T-cell (primary cell): ENCODE results near the gene TTF1. TPM values are rescaled to one million over a fixed set of nuclear protein-coding genes. Genes with fewer than 3 reads are reported as not detected.

Experiments used
- ATAC-seq, 4 experiments: fragments of 200-7000 bp in 3 of 4; fragments of 150-1000 bp in 1 of 4; cut with Tn5 transposase; replicated peaks in 1 of 4; 1 replicate in 3 of 4; 2 replicates in 1 of 4; pipeline ENCODE4 v1.10.0; 2021; ENCODE audit warnings: moderate library complexity in 3 of 4, mild to moderate bottlenecking in 2 of 4, moderate number of reproducible peaks in 1 of 4
- CTCF ChIA-PET, 2 donors: fragments of 300-600 bp; sonication (Branson Sonifier 250); formaldehyde crosslinking; loops; one replicate each; lab custom pipeline; 2022; ENCODE audit warnings: antibody characterized with exemption in 2 of 2; lab: Charles Lee
- POLR2A ChIA-PET, 2 donors: fragments of 300-600 bp; sonication (Branson Sonifier 250); formaldehyde crosslinking; loops; one replicate each; lab custom pipeline; 2022; ENCODE audit warnings: antibody characterized with exemption in 2 of 2; lab: Charles Lee
- DNase-seq, 35 experiments: peaks; one replicate each; pipeline versions ENCODE4 v3.0.0 to v3.0.0-alpha.2; 2013 to 2023
- H3K27ac ChIP-seq: one replicate; pipeline ENCODE4 v1.5.1; 2013; ENCODE audit warnings: low read length
- H3K27me3 ChIP-seq, 2 experiments: replicated peaks in 1 of 2; 1 replicate in 1 of 2; 2 replicates in 1 of 2; pipeline versions ENCODE4 v1.6.1 to v1.7.0; 2013; ENCODE audit warnings: low read length in 1 of 2, mixed read lengths in 1 of 2; ENCODE audit not compliant: control insufficient read depth in 2 of 2, insufficient read depth in 2 of 2; ENCODE audit errors: extremely low read depth in 1 of 2
- H3K36me3 ChIP-seq, 2 donors: 1 replicate in 1 of 2; 2 replicates in 1 of 2; pipeline versions ENCODE4 v1.6.1 to v1.7.0; 2013; ENCODE audit warnings: low read length in 1 of 2; ENCODE audit not compliant: control insufficient read depth in 2 of 2, insufficient read depth in 1 of 2; ENCODE audit errors: extremely low read depth in 1 of 2
- H3K4me1 ChIP-seq, 2 experiments: 1 replicate in 1 of 2; 2 replicates in 1 of 2; pipeline versions ENCODE4 v1.6.1 to v1.7.0; 2013; ENCODE audit warnings: low read length in 2 of 2, mixed read lengths in 1 of 2; ENCODE audit not compliant: insufficient read depth in 2 of 2, control insufficient read depth in 1 of 2; ENCODE audit errors: extremely low read depth in 1 of 2
- H3K4me3 ChIP-seq, 2 donors: 1 replicate in 1 of 2; 2 replicates in 1 of 2; pipeline versions ENCODE4 v1.5.1 to v1.7.0; 2013; ENCODE audit warnings: mild to moderate bottlenecking in 2 of 2, low read length in 1 of 2, moderate library complexity in 1 of 2; ENCODE audit not compliant: control insufficient read depth in 1 of 2; ENCODE audit errors: extremely low read depth in 1 of 2
- H3K9me3 ChIP-seq: 2 replicates; pipeline ENCODE4 v1.7.0; 2013
- H3K27ac Mint-ChIP-seq, 2 donors: one replicate each; pipeline ENCODE4 v1.8.0; 2020 to 2021; ENCODE audit warnings: mild to moderate bottlenecking in 2 of 2, mixed read lengths in 2 of 2
- H3K27me3 Mint-ChIP-seq, 2 donors: one replicate each; pipeline ENCODE4 v1.8.0; 2021 to 2022; ENCODE audit warnings: mixed read lengths in 2 of 2
- H3K36me3 Mint-ChIP-seq: one replicate; pipeline ENCODE4 v1.8.0; 2021; ENCODE audit warnings: mixed read lengths
- H3K4me1 Mint-ChIP-seq, 3 donors: one replicate each; pipeline ENCODE4 v1.8.0; 2020 to 2022; ENCODE audit warnings: mixed read lengths in 3 of 3, mild to moderate bottlenecking in 1 of 3
- H3K4me3 Mint-ChIP-seq, 3 donors: one replicate each; pipeline ENCODE4 v1.8.0; 2020 to 2022; ENCODE audit warnings: mild to moderate bottlenecking in 3 of 3, mixed read lengths in 3 of 3, moderate library complexity in 3 of 3
- H3K9me3 Mint-ChIP-seq, 3 donors: one replicate each; pipeline ENCODE4 v1.8.0; 2020 to 2022; ENCODE audit warnings: mixed read lengths in 3 of 3
- WGBS: methylation state at CpG from one replicate; pipeline ENCODE4 v1.1.5; 2013; ENCODE audit warnings: missing lambda C conversion rate; ENCODE audit not compliant: insufficient coverage; 5-methylcytosine and 5-hydroxymethylcytosine counted together
- total RNA-seq, 35 experiments: library from RNA in 6 of 35; stranded (reverse) in 6 of 35; fragments of 120-200 nt in 1 of 35; gene quantifications; one replicate each; pipeline versions ENCODE4 v1.2.1 to v1.2.4 and lab custom pipeline; 2013 to 2026

Gene TTF1
- total RNA-seq, 5 donors from 2014 or later (not counting 1 experiment from before 2014, with no cell fraction given): 12.5 to 20.9 (median 19.2) TPM

DNA sequence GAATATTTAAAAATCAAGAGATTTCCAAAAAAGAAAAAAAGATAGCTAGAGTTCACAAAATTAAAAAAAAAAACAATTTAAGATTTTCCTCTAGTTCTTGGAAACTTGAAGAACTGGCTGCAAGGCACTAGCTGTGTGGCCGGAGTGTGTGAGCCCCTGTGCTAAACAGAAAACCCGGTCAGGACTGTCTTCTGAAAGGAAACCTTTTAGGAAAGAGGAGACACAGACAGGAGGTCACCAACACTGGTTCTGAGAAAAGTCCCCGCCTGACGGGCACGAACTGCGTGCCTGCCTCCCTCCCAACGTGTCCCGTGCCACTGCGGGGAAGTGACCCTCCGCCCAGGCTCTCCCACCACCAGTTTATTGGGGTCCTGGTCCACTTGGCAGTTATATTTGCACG, 15.2 kb downstream of the TTF1 start:
- Mint-ChIP-seq H3K36me3 (peaks cover 67% of the 10 kb centered on the region), H3K27me3 (no peaks in the 10 kb centered on the region), H3K9me3 (no peaks in the 10 kb centered on the region), H3K4me3 (no peak overlapping the region), H3K27ac (no peak overlapping the region), H3K4me1 (no peaks in the 10 kb centered on the region)
- DNase-seq: no peak
- H3K9me3 ChIP-seq: no peaks in the 10 kb centered on the region
- CTCF ChIA-PET: interaction anchor here in 1 of 2 donors (0.5 kb wide), 1 partner anchor 308 kb away, joined by 8 read pairs; no protein-coding TSS in a partner anchor
- no peaks in the 10 kb centered on the region for H3K27me3 ChIP-seq
- H3K36me3 ChIP-seq: peaks cover 25 to 88% of the 10 kb centered on the region in 2 donors
- POLR2A ChIA-PET: interaction anchor here (0.6 kb wide), 3 partner anchors 47 to 373 kb away, joined by 3 to 12 read pairs (median 4); no protein-coding TSS in a partner anchor
- no peaks in the 10 kb centered on the region for H3K4me1 ChIP-seq
- 97% methylated on average over 4 of the region's 11 CpGs for WGBS
- H3K27ac ChIP-seq: no peak overlapping the region
- no peak for ATAC-seq
- H3K4me3 ChIP-seq: no peak overlapping the region

DNA sequence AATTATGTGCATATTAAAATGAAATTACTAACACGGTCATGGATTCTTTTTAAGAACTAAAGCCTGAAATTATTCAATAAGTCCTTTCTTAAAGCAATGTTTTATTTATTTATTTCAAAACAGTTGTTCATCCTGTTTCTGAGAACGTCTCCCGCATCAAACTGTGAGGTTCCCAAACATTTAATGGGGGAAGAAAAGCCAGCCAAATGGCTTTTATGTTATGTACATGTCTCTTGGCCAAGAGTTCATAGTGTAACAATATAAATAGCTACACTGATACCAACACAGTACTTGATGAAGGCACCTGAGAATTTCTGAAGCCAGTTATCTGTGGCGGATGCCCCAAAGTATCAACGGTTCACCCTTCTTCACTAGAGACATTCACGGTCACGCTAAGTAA, 15.7 kb downstream of the TTF1 start:
- H3K9me3 Mint-ChIP-seq: no peaks in the 10 kb centered on the region
- ChIA-PET CTCF (interaction anchor here in 1 of 2 donors (0.5 kb wide), 1 partner anchor 308 kb away, joined by 8 read pairs; no protein-coding TSS in a partner anchor), POLR2A (interaction anchor here (0.5 to 0.6 kb wide), 2 partner anchors 79 to 153 kb away, joined by 3 to 7 read pairs; no protein-coding TSS in a partner anchor)
- Histone ChIP-seq H3K9me3 (no peaks in the 10 kb centered on the region), H3K27ac (no peak overlapping the region), H3K4me3 (no peak overlapping the region), H3K36me3 (peaks cover 24 to 88% of the 10 kb centered on the region in 2 donors), H3K27me3 (no peaks in the 10 kb centered on the region), H3K4me1 (no peaks in the 10 kb centered on the region)
- H3K36me3 Mint-ChIP-seq: peaks cover 66% of the 10 kb centered on the region
- no CpG with 5 or more reads among the region's 7 CpGs for WGBS
- DNase-seq (no peak), ATAC-seq (no peak)
- no peak overlapping the region for H3K4me3 Mint-ChIP-seq
- H3K27me3 Mint-ChIP-seq: no peaks in the 10 kb centered on the region
- H3K27ac Mint-ChIP-seq: no peak overlapping the region
- H3K4me1 Mint-ChIP-seq: no peaks in the 10 kb centered on the region

DNA sequence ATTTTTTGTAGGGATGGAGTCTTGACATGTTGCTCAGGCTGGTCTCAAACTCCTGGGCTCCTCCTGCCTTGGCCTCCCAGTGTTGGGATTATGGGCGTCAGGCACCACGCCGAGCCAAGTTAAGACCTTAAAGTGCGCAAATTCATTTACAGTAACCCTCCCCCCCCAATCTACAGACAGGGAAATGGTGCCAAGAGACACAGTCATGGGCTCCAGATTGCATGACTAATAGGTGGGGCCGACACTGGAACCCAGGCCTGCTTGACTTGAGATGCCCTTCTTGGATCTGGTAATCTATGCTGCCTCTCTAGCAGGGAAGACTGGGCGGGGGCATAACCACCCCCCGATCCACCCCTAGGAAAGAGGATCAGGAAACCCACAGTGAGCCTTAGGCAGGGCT, 19.5 kb downstream of the TTF1 start:
- peaks cover 19 to 78% of the 10 kb centered on the region in 2 donors for H3K36me3 ChIP-seq
- 100% methylated on average over 7 of the region's 7 CpGs for WGBS
- CTCF ChIA-PET: no interaction called here

DNA sequence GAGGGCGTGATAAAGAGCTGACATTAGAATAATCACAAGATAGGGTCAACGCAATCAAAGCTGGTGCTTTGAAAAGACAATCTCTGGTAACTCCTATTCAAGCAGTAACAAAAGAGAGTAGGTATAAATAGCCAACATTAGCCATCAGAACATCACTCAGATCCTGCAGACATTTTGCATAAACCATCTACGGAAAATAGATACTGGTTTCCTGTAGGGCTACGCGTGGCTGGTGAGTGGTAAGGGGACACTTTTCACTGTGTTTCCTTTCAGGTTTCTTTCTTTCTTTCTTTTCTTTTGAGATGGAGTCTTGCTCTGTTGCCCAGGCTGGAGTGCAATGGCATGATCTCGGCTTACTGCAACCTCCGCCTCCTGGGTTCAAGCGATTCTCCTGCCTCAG, 22.3 kb downstream of the TTF1 start:
- ChIA-PET POLR2A (no interaction called here), CTCF (no interaction called here)
- peaks cover 12 to 71% of the 10 kb centered on the region in 2 donors for H3K36me3 ChIP-seq
- DNase-seq (no peak), ATAC-seq (no peak)
- no peak overlapping the region for H3K4me3 ChIP-seq
- H3K27me3 ChIP-seq: no peaks in the 10 kb centered on the region
- H3K36me3 Mint-ChIP-seq: peaks cover 67% of the 10 kb centered on the region
- peak overlapping the region; percentile 30 to 68 for H3K27ac Mint-ChIP-seq
- H3K4me1 Mint-ChIP-seq: peaks cover 22 to 31% (median 24%) of the 10 kb centered on the region in 3 donors
- peaks cover 5 to 7% of the 10 kb centered on the region in 2 experiments for H3K4me1 ChIP-seq
- no peaks in the 10 kb centered on the region for H3K9me3 ChIP-seq
- H3K27me3 Mint-ChIP-seq: no peaks in the 10 kb centered on the region
- no peaks in the 10 kb centered on the region for H3K9me3 Mint-ChIP-seq
- WGBS: 100% methylated on average over 1 of the region's 8 CpGs
- H3K4me3 Mint-ChIP-seq: no peak overlapping the region
- H3K27ac ChIP-seq: no peak overlapping the region

More for the DNA sequence above, 19.5 kb downstream of the TTF1 start:
- no peak overlapping the region for H3K27ac ChIP-seq
- Mint-ChIP-seq H3K27me3 (no peaks in the 10 kb centered on the region), H3K4me3 (no peak overlapping the region), H3K4me1 (peaks cover 14 to 20% (median 17%) of the 10 kb centered on the region in 3 donors), H3K27ac (no peak overlapping the region), H3K36me3 (peaks cover 80% of the 10 kb centered on the region), H3K9me3 (no peaks in the 10 kb centered on the region)
- peaks cover 3 to 5% of the 10 kb centered on the region in 2 experiments for H3K4me1 ChIP-seq
- H3K4me3 ChIP-seq: no peak overlapping the region
- H3K27me3 ChIP-seq: no peaks in the 10 kb centered on the region
- no peak for ATAC-seq
- POLR2A ChIA-PET: no interaction called here
- H3K9me3 ChIP-seq: no peaks in the 10 kb centered on the region
- DNase-seq: no peak

DNA sequence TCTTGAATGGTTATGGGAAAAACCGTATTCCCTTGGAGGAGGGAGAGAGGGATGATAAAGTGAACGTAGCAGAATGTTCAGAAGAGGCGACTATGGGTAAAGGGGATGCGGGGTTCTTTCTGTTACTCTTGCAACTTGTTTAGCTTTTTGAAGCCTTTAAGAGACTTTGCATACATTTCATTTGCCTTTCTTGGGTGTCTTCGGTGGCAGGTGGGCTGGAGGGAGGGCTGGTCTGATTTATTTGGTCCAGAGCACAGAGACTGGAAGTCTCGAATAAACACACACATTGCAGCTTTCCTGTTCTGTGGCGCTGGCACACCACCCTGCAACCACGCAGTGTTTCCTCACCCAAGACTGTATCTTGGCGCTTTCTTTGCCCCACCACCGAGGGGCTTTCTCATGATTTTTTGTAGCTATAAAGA, 23.2 kb downstream of the TTF1 start:
- peaks cover 22 to 31% (median 24%) of the 10 kb centered on the region in 3 donors for H3K4me1 Mint-ChIP-seq

DNA sequence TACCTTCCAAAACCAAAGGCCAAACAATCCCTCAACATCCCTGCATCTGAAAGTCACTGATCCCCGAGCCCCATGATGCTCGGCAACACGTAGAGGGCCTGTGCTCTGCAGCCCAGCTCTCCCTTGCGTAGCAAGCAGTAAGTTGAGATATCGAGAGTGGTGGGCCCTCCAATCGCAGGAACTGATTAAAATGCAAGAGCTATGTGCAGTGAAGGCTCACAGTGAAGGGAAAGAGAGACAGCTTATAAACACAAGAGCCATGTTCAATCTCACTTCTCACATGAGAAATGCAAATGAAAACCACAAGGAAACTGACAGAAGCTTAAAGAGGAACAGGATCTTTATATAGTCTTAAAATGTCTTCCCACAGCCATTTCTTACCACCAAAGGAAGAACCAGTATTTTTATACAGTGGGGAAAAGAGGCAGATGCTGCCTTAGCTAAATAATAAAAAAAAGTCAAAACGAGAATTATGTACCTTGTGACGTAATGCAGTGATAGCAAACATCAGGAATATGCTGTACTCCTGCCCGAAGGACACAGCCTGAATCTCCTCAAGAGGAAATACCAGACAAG, 24.6 kb downstream of the TTF1 start:
- Mint-ChIP-seq H3K36me3 (peaks cover 48% of the 10 kb centered on the region), H3K27me3 (no peaks in the 10 kb centered on the region), H3K27ac (peak overlapping the region; percentile 37 to 51), H3K4me3 (no peak overlapping the region), H3K4me1 (peaks cover 22 to 31% (median 24%) of the 10 kb centered on the region in 3 donors), H3K9me3 (no peaks in the 10 kb centered on the region)
- Histone ChIP-seq H3K4me1 (peaks cover 5 to 7% of the 10 kb centered on the region in 2 experiments), H3K27me3 (no peaks in the 10 kb centered on the region), H3K27ac (no peak overlapping the region), H3K4me3 (no peak overlapping the region), H3K9me3 (no peaks in the 10 kb centered on the region), H3K36me3 (peaks cover 8 to 69% of the 10 kb centered on the region in 2 donors)
- DNase-seq (no peak), ATAC-seq (no peak)
- ChIA-PET CTCF (no interaction called here), POLR2A (no interaction called here)
- WGBS: 92% methylated on average over 5 of the region's 9 CpGs

More for the DNA sequence above, 23.2 kb downstream of the TTF1 start:
- H3K4me3 Mint-ChIP-seq: no peak overlapping the region
- ATAC-seq (no peak), DNase-seq (no peak)
- peak overlapping the region in 1 of 2 donors; percentile 68 for H3K27ac Mint-ChIP-seq
- Histone ChIP-seq H3K9me3 (no peaks in the 10 kb centered on the region), H3K4me1 (peaks cover 5 to 7% of the 10 kb centered on the region in 2 experiments), H3K36me3 (peaks cover 12 to 69% of the 10 kb centered on the region in 2 donors), H3K4me3 (no peak overlapping the region), H3K27ac (no peak overlapping the region), H3K27me3 (no peaks in the 10 kb centered on the region)
- no peaks in the 10 kb centered on the region for H3K9me3 Mint-ChIP-seq
- ChIA-PET POLR2A (no interaction called here), CTCF (no interaction called here)
- WGBS: 93% methylated on average over 4 of the region's 10 CpGs
- H3K27me3 Mint-ChIP-seq: no peaks in the 10 kb centered on the region
- peaks cover 60% of the 10 kb centered on the region for H3K36me3 Mint-ChIP-seq
